RWPE1 (cell line): ENCODE data around the gene TSSK6.

Source experiments
- CTCF ChIA-PET: fragments of 350-600 bp; sonication (Branson Sonifier 250); formaldehyde crosslinking; extraction: SDS; loops from one replicate; lab custom pipeline; 2021; lab: Yijun Ruan, JAX
- POLR2A ChIA-PET: fragments of 400-600 bp; formaldehyde crosslinking; extraction: SDS; loops from one replicate; lab custom pipeline; 2020; ENCODE audit warnings: antibody characterized with exemption; ENCODE audit not compliant: low non-redundant PET; lab: Yijun Ruan, JAX
- DNase-seq: peaks from one replicate; pipeline ENCODE4 v3.0.0; 2012; ENCODE audit warnings: low spot score
- H3K27ac ChIP-seq: fragments of 450-650 bp; 2 replicates; pipeline ENCODE4 v1.5.1; 2017
- CTCF ChIP-seq: fragments of 450-650 bp; conservative IDR thresholded peaks from 2 replicates; pipeline ENCODE4 v1.5.1; 2017; ENCODE audit warnings: low read depth, mild to moderate bottlenecking

The TSSK6 gene

GRCh38 chr19:19514881-19515641, at the start of gene TSSK6:
TSSK6 (minus strand) TSS chr19:19515548; CDS start chr19:19515427, 121 bp downstream.
- no peak for TF ChIP-seq CTCF
- CTCF ChIA-PET = interaction anchor here (0.7 to 1.2 kb wide), 5 partner anchors 10 to 159 kb away, joined by 3 to 4 read pairs (median 3); no protein-coding TSS in a partner anchor
- no peak for DNase-seq

DNA sequence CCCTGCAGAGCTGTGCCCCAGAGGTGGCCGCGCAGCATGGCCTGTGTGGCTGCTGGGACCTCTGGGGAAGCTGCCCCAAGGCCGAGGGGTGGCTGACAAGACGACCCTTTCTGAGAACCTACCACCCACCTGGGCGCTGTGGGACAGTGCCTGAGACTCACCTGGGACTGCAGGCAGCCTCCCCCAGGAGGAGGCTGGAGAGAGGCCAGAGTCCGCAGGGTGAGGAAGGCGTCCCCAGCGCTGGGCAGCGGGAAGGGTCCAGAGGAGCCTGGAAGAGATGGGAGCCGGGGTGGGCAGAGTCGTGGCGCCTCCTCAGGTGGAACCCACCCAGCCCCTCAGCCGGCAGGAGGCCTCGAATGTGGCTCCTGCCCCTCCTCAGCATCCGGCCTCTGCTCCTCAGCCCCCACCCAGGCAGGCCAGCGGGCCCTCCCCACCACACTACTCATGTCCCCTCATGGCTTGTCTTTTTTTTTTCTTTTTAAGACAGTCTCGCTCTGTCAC, 48.0 kb upstream of the TSSK6 start:
- ChIA-PET CTCF (interaction anchor here (0.6 kb wide), 1 partner anchor 12 kb away, joined by 3 read pairs; no protein-coding TSS in a partner anchor), POLR2A (no interaction called here)
- DNase-seq = no peak

More at GRCh38 chr19:19514881-19515641, at the start of gene TSSK6:
- peak within 1 kb of the TSS; percentile 80 for H3K27ac ChIP-seq
- POLR2A ChIA-PET = interaction anchor here (0.6 kb wide), 1 partner anchor 41 kb away, joined by 3 read pairs; no protein-coding TSS in a partner anchor

DNA sequence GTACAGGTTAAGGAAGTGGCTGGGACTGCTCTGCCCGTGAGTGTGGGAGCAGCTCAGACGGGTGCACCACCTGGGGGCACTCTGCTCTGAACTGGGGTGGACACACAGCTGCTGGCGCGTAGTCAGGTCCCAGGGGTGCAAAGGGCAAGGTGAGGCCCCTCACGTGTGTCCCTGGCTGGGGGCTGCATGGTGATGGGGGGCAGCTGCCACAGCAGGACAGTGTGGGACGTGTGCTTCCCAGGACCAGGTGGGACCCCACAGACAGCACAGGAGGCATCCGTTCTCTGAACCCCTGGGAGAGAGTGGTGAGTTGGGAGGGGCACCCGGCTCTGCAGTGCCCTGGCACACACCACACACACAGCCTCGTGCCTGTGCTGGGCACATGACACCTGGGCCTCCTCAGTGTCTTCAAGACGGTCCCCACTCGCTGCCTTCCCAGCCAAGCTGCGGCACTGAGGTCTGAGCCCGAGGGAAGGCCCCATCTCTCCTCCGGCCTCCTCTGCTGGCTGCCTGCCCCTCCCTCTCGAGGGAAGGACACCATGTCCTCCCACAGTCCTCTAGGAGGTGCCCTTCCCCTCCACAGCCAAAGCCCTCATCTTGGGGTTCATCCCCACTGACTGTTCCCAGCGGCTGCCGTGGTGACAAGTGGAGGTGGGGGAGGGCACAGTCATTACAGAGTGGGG, 47.5 kb upstream of the TSSK6 start:
- H3K27ac ChIP-seq = no peak overlapping the region
- POLR2A ChIA-PET = no interaction called here
- TF ChIP-seq CTCF = no peak
- CTCF ChIA-PET = interaction anchor here (0.6 to 0.9 kb wide), 2 partner anchors 10 to 13 kb away, joined by 3 to 6 read pairs; no protein-coding TSS in a partner anchor
- DNase-seq = no peak

More for the DNA sequence above, 48.0 kb upstream of the TSSK6 start:
- no peak for TF ChIP-seq CTCF
- no peak overlapping the region for H3K27ac ChIP-seq

GRCh38 chr19:19561946-19562664, 46.8 kb upstream of the TSSK6 start:
- DNase-seq = no peak
- ChIA-PET CTCF (interaction anchor here (0.9 kb wide), 1 partner anchor 9 kb away, joined by 6 read pairs; no protein-coding TSS in a partner anchor), POLR2A (no interaction called here)
- H3K27ac ChIP-seq = no peak overlapping the region
- TF ChIP-seq CTCF = no peak

GRCh38 chr19:19559931-19560330, 44.6 kb upstream of the TSSK6 start:
- DNase-seq = no peak
- ChIA-PET POLR2A (no interaction called here), CTCF (no interaction called here)
- no peak overlapping the region for H3K27ac ChIP-seq
- TF ChIP-seq CTCF = no peak
